IMR-90 (cell line): ENCODE data around the gene FAM209A. TPM values are rescaled to one million over a fixed set of nuclear protein-coding genes. Genes with fewer than 3 reads are reported as not detected.

ENCODE experiments used
- ATAC-seq: fragments of 200-7000 bp; cut with Tn5 transposase; 2 replicates; pipeline ENCODE4 v1.9.1; 2020; ENCODE audit warnings: low read depth, mild to moderate bottlenecking, moderate library complexity
- BruUV-seq: library from RNA; stranded (reverse); fragments of 400-500 nt; replicated peaks from 2 replicates; lab custom pipeline; 2021; lab: Mats Ljungman, UMichigan
- CTCF ChIA-PET: fragments of 300-600 bp; formaldehyde crosslinking; extraction: SDS; loops from one replicate; lab custom pipeline; 2021; ENCODE audit warnings: antibody characterized with exemption; lab: Yijun Ruan, JAX
- POLR2A ChIA-PET: fragments of 300-600 bp; sonication (Branson Sonifier 250); formaldehyde crosslinking; loops from one replicate; lab custom pipeline; 2022; ENCODE audit warnings: antibody characterized with exemption; ENCODE audit not compliant: unreplicated experiment; lab: Charles Lee
- DNase-seq: peaks from one replicate; pipeline ENCODE4 v3.0.0; 2013
- H2AFZ ChIP-seq: replicated peaks from 2 replicates; pipeline ENCODE3; 2013; ENCODE audit warnings: low read length, mild to moderate bottlenecking; ENCODE audit not compliant: poor library complexity
- H2AK5ac ChIP-seq: 2 replicates; pipeline ENCODE4 v1.6.1; 2013; ENCODE audit warnings: low read depth, low read length, inconsistent platforms
- H2AK9ac ChIP-seq: replicated peaks from 2 replicates; pipeline ENCODE3; 2013; ENCODE audit warnings: mild to moderate bottlenecking, low read depth, low read length, moderate library complexity; ENCODE audit not compliant: poor library complexity
- H2BK120ac ChIP-seq: 2 replicates; pipeline ENCODE4 v1.6.1; 2013; ENCODE audit warnings: low read depth, low read length, inconsistent platforms
- H2BK15ac ChIP-seq: 3 replicates; pipeline ENCODE4 v1.6.1; 2013; ENCODE audit warnings: low read depth, low read length, inconsistent platforms
- H2BK20ac ChIP-seq: 2 replicates; pipeline ENCODE4 v1.6.1; 2013; ENCODE audit warnings: low read depth, mild to moderate bottlenecking, inconsistent platforms, low read length, moderate library complexity
- H2BK5ac ChIP-seq: 2 replicates; pipeline ENCODE4 v1.6.1; 2013; ENCODE audit warnings: mild to moderate bottlenecking, low read depth, low read length, inconsistent platforms; ENCODE audit not compliant: poor library complexity, severe bottlenecking
- H3K14ac ChIP-seq: replicated peaks from 2 replicates; pipeline ENCODE4 v1.6.1; 2013; ENCODE audit warnings: low read depth, low read length, inconsistent platforms
- H3K18ac ChIP-seq: 2 replicates; pipeline ENCODE4 v1.6.1; 2013; ENCODE audit warnings: low read depth, low read length, control low read depth
- H3K23ac ChIP-seq: 2 replicates; pipeline ENCODE4 v1.6.1; 2013; ENCODE audit warnings: low read depth, low read length, inconsistent platforms
- H3K27ac ChIP-seq: 2 replicates; pipeline ENCODE4 v1.5.1; 2013; ENCODE audit warnings: mild to moderate bottlenecking, control low read depth, low read length; ENCODE audit not compliant: insufficient read depth
- H3K27me3 ChIP-seq: 2 replicates; pipeline ENCODE4 v1.6.1; 2013; ENCODE audit warnings: low read length; ENCODE audit not compliant: control insufficient read depth, insufficient read depth
- H3K36me3 ChIP-seq: 2 replicates; pipeline ENCODE4 v1.6.1; 2013; ENCODE audit warnings: low read length, mixed read lengths; ENCODE audit not compliant: control insufficient read depth, insufficient read depth
- H3K4ac ChIP-seq: 2 replicates; pipeline ENCODE4 v1.6.1; 2013; ENCODE audit warnings: low read depth, low read length, inconsistent platforms
- H3K4me1 ChIP-seq: 2 replicates; pipeline ENCODE4 v1.6.1; 2013; ENCODE audit warnings: low read length, mixed read lengths; ENCODE audit not compliant: control insufficient read depth, insufficient read depth
- H3K4me2 ChIP-seq: 2 replicates; pipeline ENCODE4 v1.6.1; 2013; ENCODE audit warnings: low read depth, mild to moderate bottlenecking, control low read depth, low read length, moderate library complexity
- H3K4me3 ChIP-seq: 2 replicates; pipeline ENCODE4 v1.5.1; 2013; ENCODE audit warnings: low read depth, mild to moderate bottlenecking, control low read depth, low read length, moderate library complexity; ENCODE audit not compliant: insufficient read depth
- H3K56ac ChIP-seq: 2 replicates; pipeline ENCODE4 v1.6.1; 2013; ENCODE audit warnings: low read length, inconsistent platforms; ENCODE audit not compliant: insufficient read depth; ENCODE audit errors: extremely low read depth
- H3K79me1 ChIP-seq, 2 experiments: 2 replicates each; pipeline ENCODE4 v1.6.1; 2013; ENCODE audit warnings: low read length in 2 of 2, inconsistent platforms in 1 of 2, low read depth in 1 of 2
- H3K9ac ChIP-seq: 2 replicates; pipeline ENCODE4 v1.6.1; 2013; ENCODE audit warnings: low read depth, low read length, control low read depth
- H3K9me1 ChIP-seq: 2 replicates; pipeline ENCODE4 v1.6.1; 2013; ENCODE audit warnings: low read length, inconsistent platforms; ENCODE audit not compliant: insufficient read depth
- H3K9me3 ChIP-seq: 2 replicates; pipeline ENCODE4 v1.6.1; 2013; ENCODE audit warnings: low read length; ENCODE audit not compliant: control insufficient read depth, insufficient read depth
- H4K20me1 ChIP-seq: 2 replicates; pipeline ENCODE4 v1.6.1; 2013; ENCODE audit warnings: low read length, inconsistent platforms; ENCODE audit not compliant: insufficient read depth
- H4K5ac ChIP-seq: 2 replicates; pipeline ENCODE4 v1.6.1; 2013; ENCODE audit warnings: mild to moderate bottlenecking, low read depth, low read length, control low read depth
- H4K8ac ChIP-seq, 2 experiments: 2 replicates each; pipeline ENCODE4 v1.6.1; 2013; ENCODE audit warnings: low read depth in 2 of 2, low read length in 2 of 2, control low read depth in 1 of 2, inconsistent platforms in 1 of 2
- H4K91ac ChIP-seq: 2 replicates; pipeline ENCODE4 v1.6.1; 2013; ENCODE audit warnings: low read depth, low read length, inconsistent platforms; ENCODE audit not compliant: insufficient read depth
- BHLHE40 ChIP-seq: fragments of 150-350 bp; IDR thresholded peaks from 2 replicates; pipeline ENCODE4 v1.6.1; 2016; ENCODE audit warnings: mild to moderate bottlenecking, low read depth, low read length
- CEBPB ChIP-seq: IDR thresholded peaks from 2 replicates; pipeline ENCODE4 v1.6.1; 2012; ENCODE audit warnings: low read depth, low read length, improper control_type of control experiment
- FOS ChIP-seq: fragments of 150-350 bp; IDR thresholded peaks from 2 replicates; pipeline ENCODE4 v1.6.1; 2016; ENCODE audit warnings: low read depth, low read length
- MAFK ChIP-seq: IDR thresholded peaks from 2 replicates; pipeline ENCODE4 v1.6.1; 2012; ENCODE audit warnings: low read depth, low read length, improper control_type of control experiment
- NFE2L2 ChIP-seq: fragments of 150-350 bp; IDR thresholded peaks from 2 replicates; pipeline ENCODE4 v1.6.1; 2016; ENCODE audit warnings: low read depth, mild to moderate bottlenecking, low read length
- RAD21 ChIP-seq: IDR thresholded peaks from 2 replicates; pipeline ENCODE4 v1.6.1; 2012; ENCODE audit warnings: low read length, improper control_type of control experiment
- RCOR1 ChIP-seq: IDR thresholded peaks from 2 replicates; pipeline ENCODE4 v1.6.1; 2012; ENCODE audit warnings: mild to moderate bottlenecking, low read length, improper control_type of control experiment; ENCODE audit not compliant: insufficient replicate concordance
- RFX5 ChIP-seq: IDR thresholded peaks from 2 replicates; pipeline ENCODE4 v1.8.0; 2012; ENCODE audit warnings: low read depth, mild to moderate bottlenecking, low read length, moderate library complexity
- SMC3 ChIP-seq: fragments of 150-350 bp; IDR thresholded peaks from 2 replicates; pipeline ENCODE4 v1.6.1; 2016; ENCODE audit warnings: low read depth, mild to moderate bottlenecking, antibody characterized with exemption, low read length, moderate library complexity
- WGBS, 2 experiments: methylation state at CpG; one replicate each; pipeline versions ENCODE4 v1.1.5 to v1.1.7; 2013; ENCODE audit warnings: missing lambda C conversion rate in 2 of 2; ENCODE audit not compliant: insufficient read length in 1 of 2; ENCODE audit errors: extremely low coverage in 2 of 2; 5-methylcytosine and 5-hydroxymethylcytosine counted together
- dilution Hi-C: fragments of 300-500 bp; cut with HindIII; formaldehyde crosslinking; loops from one replicate; pipeline ENCODE4 v1.14.3; 2018; ENCODE audit warnings: low sequenced_read_pairs; ENCODE audit not compliant: unreplicated experiment
- in situ Hi-C: fragments of 300-500 bp; cut with MboI; formaldehyde crosslinking; loops from 3 replicates; pipeline ENCODE4 v1.14.3; 2019; ENCODE audit warnings: low sequenced_read_pairs, inconsistent platforms, mixed read lengths
- intact Hi-C: fragments of 100-400 bp; cut with micrococcal nuclease; formaldehyde crosslinking; loops from 2 replicates; pipeline ENCODE4 v1.10.0; 2022
- polyA plus RNA-seq, 3 experiments: library from polyadenylated mRNA; depleted of rRNA; stranded (reverse); fragments of >200 nt; gene quantifications; 2 replicates each; pipeline ENCODE4 v1.2.3, GENCODE V29; 2012; ENCODE audit warnings: low replicate concordance in 1 of 3
- total RNA-seq: library from RNA; depleted of rRNA; stranded (reverse); fragments of >200 nt; gene quantifications from 2 replicates; pipeline ENCODE4 v1.2.3, GENCODE V29; 2012

Gene FAM209A
- total and polyA plus RNA-seq, 2 of the 4 experiments (the other 2 are of a cell fraction) = 0.18 to 0.22 TPM

- H3K36me3 ChIP-seq = no peaks in the 10 kb centered on the region
- dilution Hi-C loops = no loop called here
- H3K14ac ChIP-seq = no peak overlapping the region
- no TSS peak for BruUV-seq
- no peak overlapping the region for H2BK5ac ChIP-seq
- H3K18ac ChIP-seq = no peak overlapping the region
- no peak overlapping the region for H3K23ac ChIP-seq
- intact Hi-C loops = no loop called here
- H3K27ac ChIP-seq = no peak overlapping the region
- no peak overlapping the region for H3K4me2 ChIP-seq
- H3K4me3 ChIP-seq = no peak overlapping the region
- ATAC-seq (no peak), DNase-seq (peak; percentile 3)
- no peak overlapping the region for H2BK15ac ChIP-seq
- no peak overlapping the region for H3K4ac ChIP-seq
- no peak overlapping the region for H2BK120ac ChIP-seq
- 40% methylated on average over 1 of the region's 9 CpGs; no CpG with 5 or more reads in 1 of the 2 experiments for WGBS, 2 experiments
- H3K27me3 ChIP-seq = peaks cover 6% of the 10 kb centered on the region
- no peaks in the 10 kb centered on the region for H3K4me1 ChIP-seq
- TF ChIP-seq SMC3 (no peak), CEBPB (no peak), RCOR1 (no peak), RAD21 (no peak), MAFK (no peak), NFE2L2 (no peak), FOS (no peak), BHLHE40 (no peak), RFX5 (no peak)
- no peak overlapping the region for H4K5ac ChIP-seq
- no peak overlapping the region for H3K56ac ChIP-seq
- H2AK5ac ChIP-seq = no peak overlapping the region
- no peak overlapping the region for H2AFZ ChIP-seq
- H3K9ac ChIP-seq = no peak overlapping the region
- POLR2A ChIA-PET = no interaction called here
- no peak overlapping the region for H2AK9ac ChIP-seq
- H4K8ac ChIP-seq = no peak overlapping the region
- no peak overlapping the region for H4K91ac ChIP-seq
- in situ Hi-C loops = no loop called here
- no peaks in the 10 kb centered on the region for H4K20me1 ChIP-seq
- no peaks in the 10 kb centered on the region for H3K9me3 ChIP-seq
- H2BK20ac ChIP-seq = no peak overlapping the region
- CTCF ChIA-PET = no interaction called here
- no peaks in the 10 kb centered on the region for H3K79me1 ChIP-seq
- no peaks in the 10 kb centered on the region; the same call in 1 of the 2 replicates for H3K9me1 ChIP-seq
Observed at GRCh38 chr20:56542489-56543030, 18.0 kb downstream of the FAM209A start.
